ENCODE results near the gene HOXC10. TPM values are rescaled to one million over a fixed set of nuclear protein-coding genes. Genes with fewer than 3 reads are reported as not detected.

Gene HOXC10
- total RNA-seq, 2 donors from 2014 or later: not detected

GRCh38 chr12:53972152-53972702 lies 12.7 kb upstream of the HOXC10 start:
- Mint-ChIP-seq H3K27ac (no peak overlapping the region), H3K9me3 (no peaks in the 10 kb centered on the region), H3K36me3 (ENCODE audit: insufficient read depth in 2 of 2) (peaks cover 3% of the 10 kb centered on the region in 2 donors), H3K4me1 (ENCODE audit: low read depth) (peaks cover 17% of the 10 kb centered on the region), H3K4me3 (no peak overlapping the region), H3K27me3 (ENCODE audit: low read depth) (peaks cover 85% of the 10 kb centered on the region)
- DNase-seq: no peak
- ATAC-seq (replicated peaks in 1 of 2): no peak

DNA sequence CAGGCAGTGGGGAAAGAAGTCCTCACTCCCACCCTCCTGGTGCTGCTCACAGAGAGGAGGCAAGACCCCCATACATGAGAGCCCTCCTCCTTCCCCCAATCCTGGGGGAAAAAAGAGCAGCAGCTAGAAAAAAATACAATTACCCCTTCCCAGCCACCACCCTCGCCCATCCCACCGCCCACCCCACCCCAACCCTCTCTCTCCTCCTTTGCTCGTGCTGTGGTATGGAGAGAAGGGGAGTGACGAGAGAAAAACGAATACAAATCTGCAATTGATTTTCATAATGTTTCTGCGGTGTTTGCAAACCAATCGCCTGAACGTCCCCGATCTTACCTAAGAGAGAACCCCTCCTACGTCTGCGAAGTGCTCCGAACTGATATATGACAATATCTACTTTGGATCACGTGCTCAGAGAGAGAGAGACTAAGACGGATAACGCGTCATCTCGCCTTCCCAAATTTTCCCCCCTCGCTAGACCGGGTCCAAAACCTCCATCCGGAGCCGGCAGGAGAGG lies 12.2 kb upstream of the HOXC10 start, which contains the start of gene HOXC11:
HOXC11 (plus strand) TSS at position 405 of the 514 bp plus-strand sequence. CDS start 116 bp downstream, outside the sequence.
- Mint-ChIP-seq H3K36me3 (ENCODE audit: insufficient read depth in 2 of 2) (peaks cover 3% of the 10 kb centered on the region in 2 donors), H3K27ac (peak within 1 kb of the TSS; percentile 75), H3K9me3 (no peaks in the 10 kb centered on the region), H3K27me3 (ENCODE audit: low read depth) (peaks cover 85% of the 10 kb centered on the region), H3K4me1 (ENCODE audit: low read depth) (peaks cover 17% of the 10 kb centered on the region), H3K4me3 (peak within 1 kb of the TSS; percentile 72 to 76)
- ATAC-seq (replicated peaks in 1 of 2) (no peak), DNase-seq (no peak)

GRCh38 chr12:53973236-53974042 lies 11.5 kb upstream of the HOXC10 start:
- DNase-seq (no peak), ATAC-seq (replicated peaks in 1 of 2) (no peak)
- H3K9me3 Mint-ChIP-seq: no peaks in the 10 kb centered on the region
- peak overlapping the region; percentile 75 for H3K27ac Mint-ChIP-seq
- H3K4me1 Mint-ChIP-seq (ENCODE audit: low read depth): peaks cover 17% of the 10 kb centered on the region
- H3K27me3 Mint-ChIP-seq (ENCODE audit: low read depth): peaks cover 85% of the 10 kb centered on the region
- peak overlapping the region; percentile 72 to 76 for H3K4me3 Mint-ChIP-seq
- peaks cover 3% of the 10 kb centered on the region in 2 donors for H3K36me3 Mint-ChIP-seq (ENCODE audit: insufficient read depth in 2 of 2)

DNA sequence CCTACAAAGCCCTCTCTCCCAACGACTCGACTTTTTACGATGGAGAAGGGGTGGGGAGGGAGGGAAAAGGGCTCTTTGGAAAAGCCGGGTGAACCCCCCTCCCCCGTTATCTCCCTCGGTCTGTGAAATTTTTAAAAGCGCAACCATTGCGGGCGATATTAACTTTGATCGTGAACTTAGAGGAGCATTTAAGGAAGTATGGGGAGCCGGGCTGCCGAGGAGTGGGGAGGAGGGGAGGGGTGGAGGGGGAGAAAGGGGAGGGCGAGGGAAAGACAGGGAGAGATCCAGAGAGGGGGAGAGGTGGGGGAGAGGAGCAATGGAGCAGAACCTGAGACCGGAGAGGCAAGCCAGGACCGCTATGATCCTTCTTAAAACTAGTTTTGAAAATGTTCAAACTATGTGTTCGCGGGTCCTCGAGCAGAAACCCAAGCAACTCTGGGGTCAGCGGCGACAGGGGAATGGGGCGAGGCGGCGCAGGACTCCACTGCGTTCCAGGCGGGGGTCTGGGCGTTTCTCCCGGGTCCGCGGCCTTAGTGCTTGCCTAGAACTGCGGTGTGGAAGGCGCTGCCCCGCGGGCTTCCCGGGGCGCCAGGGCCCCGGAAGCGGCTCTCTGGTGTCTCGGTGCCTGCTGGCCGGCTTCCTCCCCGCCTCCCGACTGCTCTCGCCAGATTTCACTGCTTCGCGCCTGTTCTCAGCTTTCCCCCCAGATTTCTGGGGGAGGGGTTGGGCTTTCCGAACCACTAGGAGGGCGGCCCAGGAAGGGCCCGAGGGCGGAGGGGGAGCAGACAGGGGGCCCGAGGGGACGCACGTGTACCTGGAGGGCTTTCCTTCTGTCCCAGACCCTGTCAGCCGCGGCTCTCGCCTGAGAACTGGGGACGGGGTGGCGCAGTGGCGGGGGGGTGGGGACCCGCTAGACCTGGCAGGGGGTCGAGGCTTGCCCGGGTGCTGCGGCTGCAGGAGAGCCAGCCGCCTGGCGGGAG lies 10.6 kb upstream of the HOXC10 start, which contains the start of gene HOTAIR:
HOTAIR (minus strand) TSS at position 871 of the 980 bp plus-strand sequence.
- Mint-ChIP-seq H3K4me1 (ENCODE audit: low read depth) (peaks cover 17% of the 10 kb centered on the region), H3K27me3 (ENCODE audit: low read depth) (peaks cover 85% of the 10 kb centered on the region), H3K9me3 (no peaks in the 10 kb centered on the region), H3K36me3 (ENCODE audit: insufficient read depth in 2 of 2) (peaks cover 3% of the 10 kb centered on the region in 2 donors), H3K27ac (peak within 1 kb of the TSS; percentile 38), H3K4me3 (peak within 1 kb of the TSS; percentile 76 to 77)
- DNase-seq (peak; percentile 40 to 52), ATAC-seq (replicated peaks in 1 of 2) (peak; percentile 53 to 57)

DNA sequence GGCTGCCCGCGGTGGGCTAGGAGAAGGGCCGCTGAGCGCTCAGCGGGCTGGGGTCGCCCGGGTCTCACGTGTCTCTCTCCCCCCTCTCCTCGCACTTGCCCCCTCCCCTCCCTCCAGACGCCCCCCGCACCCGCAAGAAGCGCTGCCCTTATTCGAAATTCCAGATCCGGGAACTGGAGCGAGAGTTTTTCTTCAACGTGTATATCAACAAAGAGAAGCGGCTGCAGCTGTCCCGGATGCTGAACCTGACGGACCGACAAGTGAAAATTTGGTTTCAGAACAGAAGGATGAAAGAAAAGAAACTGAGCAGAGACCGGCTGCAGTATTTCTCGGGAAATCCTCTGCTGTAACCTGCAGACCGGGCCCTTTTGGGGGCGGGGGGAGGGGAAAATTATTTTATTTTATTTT lies 9.9 kb upstream of the HOXC10 start:
- Mint-ChIP-seq H3K27ac (no peak overlapping the region), H3K36me3 (ENCODE audit: insufficient read depth in 2 of 2) (peaks cover 3% of the 10 kb centered on the region in 2 donors), H3K4me1 (ENCODE audit: low read depth) (peaks cover 17% of the 10 kb centered on the region), H3K27me3 (ENCODE audit: low read depth) (peaks cover 85% of the 10 kb centered on the region), H3K4me3 (peak overlapping the region; percentile 63 to 77), H3K9me3 (no peaks in the 10 kb centered on the region)
- ATAC-seq (replicated peaks in 1 of 2) (no peak), DNase-seq (no peak)

DNA sequence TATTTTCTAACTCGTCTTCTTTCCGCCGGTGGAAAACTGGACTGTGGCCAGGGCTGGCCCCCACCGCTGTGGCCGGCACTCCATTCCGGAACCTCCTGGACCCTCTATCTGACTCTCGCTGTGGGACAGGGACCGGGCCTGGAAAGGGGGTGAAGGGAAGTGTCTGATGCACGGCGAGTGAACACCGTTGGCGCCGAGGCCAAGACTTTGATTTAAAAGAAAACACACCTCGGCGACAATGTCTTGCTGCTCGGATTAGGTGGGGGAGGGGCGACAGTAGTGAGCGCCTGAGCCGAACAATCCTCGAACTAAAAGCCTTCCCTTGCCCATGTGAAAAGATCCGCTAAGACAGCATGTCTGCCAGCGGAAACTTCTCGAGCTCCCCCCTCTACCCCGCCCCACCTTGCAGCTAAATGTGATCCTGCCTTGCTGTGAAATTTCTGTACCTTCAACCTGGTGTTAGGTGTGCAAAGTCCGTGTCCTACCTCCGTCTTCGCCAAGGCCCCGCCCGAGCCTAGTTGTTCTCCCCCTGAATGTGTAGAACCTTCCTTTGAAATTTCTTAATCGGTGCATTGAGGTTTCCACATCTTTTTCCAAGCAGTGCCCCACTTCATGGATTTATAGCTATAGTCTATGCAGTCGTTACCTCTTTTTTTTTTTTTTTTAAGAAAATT lies 9.3 kb upstream of the HOXC10 start:
- no peak for ATAC-seq (replicated peaks in 1 of 2)
- Mint-ChIP-seq H3K4me1 (ENCODE audit: low read depth) (peaks cover 23% of the 10 kb centered on the region), H3K36me3 (ENCODE audit: insufficient read depth in 2 of 2) (peaks cover 3% of the 10 kb centered on the region in 2 donors), H3K9me3 (no peaks in the 10 kb centered on the region), H3K27ac (no peak overlapping the region), H3K4me3 (peak overlapping the region; percentile 63 to 77), H3K27me3 (ENCODE audit: low read depth) (peaks cover 85% of the 10 kb centered on the region)
- no peak for DNase-seq

DNA sequence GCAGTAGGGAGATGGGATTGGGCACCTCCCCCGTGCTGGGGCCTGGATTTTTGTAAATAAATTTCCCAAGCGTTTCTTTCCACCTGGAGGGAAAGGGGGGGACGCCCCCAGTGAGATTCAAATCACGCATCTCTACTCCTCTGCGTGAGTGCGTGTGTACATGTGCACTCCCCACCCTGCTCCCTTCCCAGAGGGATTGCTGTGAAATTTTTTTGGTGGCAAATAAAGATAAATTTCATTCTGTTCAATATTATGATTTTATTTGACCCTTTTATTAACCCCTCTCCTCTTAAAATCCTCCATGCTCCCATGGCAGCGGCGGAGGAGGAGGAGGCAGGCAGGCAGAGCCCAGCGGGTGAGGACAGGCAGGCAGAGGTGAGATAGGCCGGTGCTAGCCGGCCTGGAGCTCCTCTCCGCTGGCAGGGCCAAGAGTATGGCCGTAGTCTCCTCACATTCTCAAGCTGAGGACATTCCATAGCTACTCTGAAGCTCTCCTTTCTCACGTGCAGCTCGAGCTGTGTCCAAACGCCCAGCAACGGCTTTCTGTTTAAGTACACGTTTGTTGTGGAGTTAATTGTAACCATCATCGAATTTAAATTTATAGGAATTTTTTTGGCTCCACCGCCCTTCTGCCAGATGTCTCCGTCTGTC lies 8.6 kb upstream of the HOXC10 start:
- no peak overlapping the region for H3K4me3 Mint-ChIP-seq
- no peak for ATAC-seq (replicated peaks in 1 of 2)
- no peaks in the 10 kb centered on the region for H3K9me3 Mint-ChIP-seq
- H3K36me3 Mint-ChIP-seq (ENCODE audit: insufficient read depth in 2 of 2): peaks cover 3% of the 10 kb centered on the region in 2 donors
- no peak overlapping the region for H3K27ac Mint-ChIP-seq
- peaks cover 85% of the 10 kb centered on the region for H3K27me3 Mint-ChIP-seq (ENCODE audit: low read depth)
- peaks cover 28% of the 10 kb centered on the region for H3K4me1 Mint-ChIP-seq (ENCODE audit: low read depth)
- DNase-seq: no peak

DNA sequence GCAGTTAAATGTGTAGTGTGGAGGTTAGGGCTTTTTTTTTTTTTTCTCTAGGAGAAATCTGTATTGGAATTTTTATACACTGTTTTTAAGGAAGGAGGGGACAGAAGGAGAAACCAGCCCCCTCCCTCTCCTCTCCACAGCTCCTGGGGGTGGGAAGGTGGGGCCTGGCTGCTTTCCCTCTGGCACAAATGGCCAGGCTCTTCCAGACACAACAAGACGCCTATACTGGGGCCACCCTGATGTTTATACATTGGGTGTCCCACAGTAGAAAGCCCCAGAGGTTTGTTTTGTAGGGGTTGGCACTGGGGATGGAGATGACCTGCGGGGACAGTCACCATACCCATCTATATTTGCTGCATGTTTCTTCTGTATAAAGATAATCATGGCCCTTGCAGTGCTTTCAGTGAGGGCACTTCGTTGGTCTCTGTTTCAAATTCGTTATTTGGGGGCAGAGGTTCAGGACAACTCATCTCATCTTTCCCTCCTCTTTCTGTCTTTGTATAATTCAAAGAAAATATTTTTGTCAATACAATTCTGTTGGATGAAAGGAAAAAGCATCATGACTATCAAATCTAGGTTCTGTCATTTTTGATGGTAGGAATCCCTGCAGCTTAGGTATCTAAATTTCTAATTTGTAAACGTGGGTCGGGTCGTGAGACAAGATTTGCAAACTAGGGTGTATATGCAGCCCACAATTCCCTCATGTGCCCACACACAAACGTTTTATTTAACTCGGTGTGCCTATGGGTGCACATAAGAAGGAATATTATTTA lies 7.9 kb upstream of the HOXC10 start:
- ATAC-seq (replicated peaks in 1 of 2): no peak
- DNase-seq: no peak
- Mint-ChIP-seq H3K27me3 (ENCODE audit: low read depth) (peaks cover 85% of the 10 kb centered on the region), H3K36me3 (ENCODE audit: insufficient read depth in 2 of 2) (peaks cover 3% of the 10 kb centered on the region in 2 donors), H3K9me3 (no peaks in the 10 kb centered on the region), H3K4me1 (ENCODE audit: low read depth) (peaks cover 28% of the 10 kb centered on the region), H3K27ac (no peak overlapping the region), H3K4me3 (no peak overlapping the region)

DNA sequence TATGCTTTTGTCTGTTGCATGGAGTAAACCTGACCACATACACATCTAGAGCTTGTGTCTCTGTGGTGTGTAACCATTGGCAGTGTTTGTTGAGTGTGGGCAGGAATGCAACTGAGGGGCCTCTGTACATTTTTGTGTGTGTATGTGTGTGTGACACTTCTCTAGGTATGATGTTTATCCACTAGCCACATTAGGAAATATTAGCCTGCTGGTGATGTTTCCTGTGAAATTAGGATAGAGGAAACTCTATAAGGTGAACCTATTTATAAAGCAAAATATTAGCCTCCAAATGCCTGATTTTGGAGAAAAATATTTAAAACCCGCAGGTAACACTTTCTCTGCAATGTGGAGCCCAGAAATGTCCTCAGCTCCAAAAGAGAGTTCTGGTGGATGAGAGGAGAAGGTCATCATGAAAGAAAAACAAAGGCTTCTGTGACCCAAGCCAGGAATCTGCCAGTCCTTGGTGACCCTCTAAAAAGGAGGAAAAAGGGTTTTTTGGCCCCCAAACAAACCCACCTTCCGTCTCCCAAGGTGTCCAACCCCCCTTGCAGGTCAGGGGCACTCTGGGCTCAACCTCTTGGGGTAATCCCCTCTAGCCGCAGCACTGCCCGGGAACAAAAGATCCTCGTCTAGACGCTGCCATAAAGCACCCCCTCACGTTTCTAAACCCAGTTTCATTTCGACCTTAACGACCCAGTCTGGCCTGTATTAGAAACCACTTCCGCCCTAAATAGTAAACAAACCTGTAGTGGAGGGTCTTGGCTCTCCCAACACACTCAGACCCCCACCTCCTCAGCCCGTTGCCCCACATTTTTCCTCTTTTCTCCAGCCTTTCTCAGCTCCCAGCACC lies 7.1 kb upstream of the HOXC10 start:
- no peak overlapping the region for H3K27ac Mint-ChIP-seq

GRCh38 chr12:53978477-53979356 lies 6.2 kb upstream of the HOXC10 start:
- H3K36me3 Mint-ChIP-seq (ENCODE audit: insufficient read depth in 2 of 2): no peaks in the 10 kb centered on the region
- H3K4me3 Mint-ChIP-seq: no peak overlapping the region
- no peaks in the 10 kb centered on the region for H3K9me3 Mint-ChIP-seq
- ATAC-seq (replicated peaks in 1 of 2) (no peak), DNase-seq (no peak)
- H3K27me3 Mint-ChIP-seq (ENCODE audit: low read depth): peaks cover 86% of the 10 kb centered on the region
- no peak overlapping the region for H3K27ac Mint-ChIP-seq
- peaks cover 25% of the 10 kb centered on the region for H3K4me1 Mint-ChIP-seq (ENCODE audit: low read depth)

More for the DNA sequence above, 7.1 kb upstream of the HOXC10 start:
- Mint-ChIP-seq H3K36me3 (ENCODE audit: insufficient read depth in 2 of 2) (peaks cover 3% of the 10 kb centered on the region in 2 donors), H3K9me3 (no peaks in the 10 kb centered on the region), H3K27me3 (ENCODE audit: low read depth) (peaks cover 85% of the 10 kb centered on the region), H3K4me3 (no peak overlapping the region), H3K4me1 (ENCODE audit: low read depth) (peaks cover 27% of the 10 kb centered on the region)
- no peak for ATAC-seq (replicated peaks in 1 of 2)
- no peak for DNase-seq

Data from activated T-cell treated with anti-CD3 and anti-CD28 coated beads, Interleukin-2, amount 50 U/mL, for 72 hours (primary cell).